ENCODE measurements around the gene HMOX2. TPM values are rescaled to one million over a fixed set of nuclear protein-coding genes. Genes with fewer than 3 reads are reported as not detected.

The HMOX2 gene
- total and polyA plus RNA-seq, 2 of the 13 experiments (the other 11 are each of a cell fraction or from before 2014, with no cell fraction given), result 60.3 to 70.4 TPM

- TF ChIP-seq ZNF18 (CRISPR knock-in tag; IDR thresholded peaks at IDR 0.05; ENCODE audit: insufficient replicate concordance) (peak; percentile 96), RBM22 (optimal IDR thresholded peaks at IDR 0.05; ENCODE audit: low read length) (no peak), RAD51 (IDR thresholded peaks at IDR 0.05; ENCODE audit: borderline replicate concordance) (peak; percentile 93), RBFOX2 (IDR thresholded peaks at IDR 0.05; ENCODE audit: low read depth, low read length) (peak; percentile 97), ZNF784 (CRISPR knock-in tag; IDR thresholded peaks at IDR 0.05; ENCODE audit: borderline replicate concordance) (peak; percentile 98), ZNF224 (CRISPR knock-in tag; IDR thresholded peaks at IDR 0.05) (peak; percentile 98), MEIS2 (CRISPR knock-in tag; IDR thresholded peaks at IDR 0.05) (peak; percentile 98), FIP1L1 (IDR thresholded peaks at IDR 0.05; ENCODE audit: borderline replicate concordance, insufficient read depth, low read depth, low read length) (no peak), HIC2 (CRISPR knock-in tag; IDR thresholded peaks at IDR 0.05; ENCODE audit: low read depth) (peak; percentile 80; the same call in 1 of the 2 replicates), ZNF773 (CRISPR knock-in tag; IDR thresholded peaks at IDR 0.05; ENCODE audit: borderline replicate concordance) (peak; percentile 95; the same call in 1 of the 2 replicates), ZNF687 (CRISPR knock-in tag; IDR thresholded peaks at IDR 0.05) (peak; percentile 100), SP140L (CRISPR knock-in tag; IDR thresholded peaks at IDR 0.05; ENCODE audit: borderline replicate concordance) (peak; percentile 94; the same call in 1 of the 2 replicates), CCAR2 (optimal IDR thresholded peaks at IDR 0.05; ENCODE audit: low read depth, low read length) (no peak), SAP130 (CRISPR knock-in tag; IDR thresholded peaks at IDR 0.05; ENCODE audit: low read depth) (peak; percentile 90), KMT2A (CRISPR knock-in tag; IDR thresholded peaks at IDR 0.05) (peak; percentile 74), TAF15 (IDR thresholded peaks at IDR 0.05; ENCODE audit: low read depth, low read length, poor library complexity, severe bottlenecking) (no peak), TCF7 (IDR thresholded peaks at IDR 0.05; ENCODE audit: low read depth) (no peak), ARHGAP35 (CRISPR knock-in tag; IDR thresholded peaks at IDR 0.05; ENCODE audit: borderline replicate concordance) (peak; percentile 99), HOXA3 (CRISPR knock-in tag; IDR thresholded peaks at IDR 0.05) (peak; percentile 99), HES4 (CRISPR knock-in tag; IDR thresholded peaks at IDR 0.05; ENCODE audit: borderline replicate concordance) (peak; percentile 100)
Observed at GRCh38 chr16:4538350-4539235, 62.4 kb downstream of the HMOX2 start, which contains the start of gene CDIP1 (continued).
